GM23248 (cell line): Measurements from ENCODE around the gene BRWD1.

Experiments used
- EZH2 ChIP-seq: fragments of 200-600 bp; sonication (generic); IDR thresholded peaks from 2 replicates; pipeline ENCODE4 v1.6.1; 2018; ENCODE audit warnings: antibody characterized with exemption, mild to moderate bottlenecking; ENCODE audit not compliant: insufficient read depth, poor library complexity, severe bottlenecking
- EZH2phosphoT487 ChIP-seq: fragments of 200-600 bp; sonication (generic); IDR thresholded peaks from 2 replicates; pipeline ENCODE4 v1.6.1; 2018; ENCODE audit warnings: antibody characterized with exemption, moderate library complexity, mild to moderate bottlenecking, low read depth; ENCODE audit not compliant: insufficient read depth

DNA sequence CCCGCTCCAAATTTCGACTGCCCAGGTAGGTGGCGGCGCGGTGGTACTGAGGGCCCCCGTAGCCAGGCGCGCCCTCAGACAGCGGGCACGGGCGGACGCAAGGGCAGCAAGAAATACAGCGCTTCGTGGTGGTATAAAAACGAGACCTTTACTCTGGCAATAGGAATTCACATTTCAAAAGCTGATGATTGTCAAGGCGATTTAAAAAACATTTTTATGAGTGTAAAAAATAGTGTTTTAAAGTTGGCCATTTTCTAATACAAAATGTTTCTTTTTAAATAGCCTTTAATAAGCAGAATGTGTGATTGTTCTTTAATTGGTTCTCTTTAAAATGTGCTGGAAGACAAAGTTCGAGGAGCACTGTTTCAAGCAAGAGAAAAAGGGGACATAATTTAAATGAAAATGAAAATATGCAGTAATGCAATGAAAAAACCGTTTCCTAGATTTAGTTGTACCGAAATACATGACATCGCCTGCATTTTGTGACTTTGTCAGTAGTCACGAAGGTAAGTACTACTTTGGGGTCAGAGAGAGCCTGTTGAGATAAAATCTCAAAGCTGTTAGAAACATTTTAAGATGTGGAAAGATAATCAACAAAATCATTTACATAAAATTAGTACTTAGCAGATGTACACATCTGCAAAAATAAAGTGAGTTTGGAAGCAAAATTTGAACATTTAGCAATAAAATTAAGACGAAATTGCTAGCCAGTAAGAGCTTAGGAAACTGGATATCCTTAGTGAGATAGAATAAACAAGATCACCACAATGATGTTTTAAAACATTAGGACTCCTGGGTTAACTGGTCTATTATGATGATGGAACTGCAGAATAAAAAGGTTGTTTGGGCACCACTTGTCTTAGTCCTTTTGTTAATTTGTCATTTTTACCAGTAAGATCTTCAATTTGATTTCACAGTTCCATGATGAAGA is 129.1 kb downstream of the BRWD1 start:
- no peak for TF ChIP-seq EZH2phosphoT487
- no peak for TF ChIP-seq EZH2
